KMS-11 (cell line): ENCODE data around the gene ZNF518A.
A peak's percentile ranks its signal among the peaks of the same experiment; 100 is the strongest.

Experiments
- H2AFZ ChIP-seq: fragments of 200-600 bp; sonication (generic); 2 replicates; pipeline ENCODE4 v1.6.1; 2016; ENCODE audit warnings: antibody characterized with exemption, mixed run types, low read depth
- H3K27ac ChIP-seq: fragments of 200-600 bp; sonication (generic); 2 replicates; pipeline ENCODE4 v1.6.1; 2016; ENCODE audit warnings: mild to moderate bottlenecking, mixed run types
- H3K27me3 ChIP-seq: fragments of 200-600 bp; sonication (generic); 2 replicates; pipeline ENCODE4 v1.6.1; 2017; ENCODE audit warnings: mild to moderate bottlenecking, low read depth, mixed run types, moderate library complexity; ENCODE audit not compliant: insufficient read depth
- H3K36me3 ChIP-seq: fragments of 200-600 bp; sonication (generic); 2 replicates; pipeline ENCODE4 v1.6.1; 2017; ENCODE audit warnings: mild to moderate bottlenecking, mixed run types; ENCODE audit not compliant: insufficient read depth
- H3K4me1 ChIP-seq: fragments of 200-600 bp; sonication (generic); 2 replicates; pipeline ENCODE4 v1.6.1; 2016; ENCODE audit warnings: mild to moderate bottlenecking, low read depth, mixed run types; ENCODE audit not compliant: poor library complexity, severe bottlenecking
- H3K4me2 ChIP-seq: fragments of 200-600 bp; sonication (generic); 2 replicates; pipeline ENCODE4 v1.7.0; 2016; ENCODE audit warnings: mild to moderate bottlenecking, mixed run types
- H3K4me3 ChIP-seq: fragments of 200-600 bp; sonication (generic); IDR thresholded peaks from 2 replicates; pipeline ENCODE4 v1.6.1; 2017; ENCODE audit warnings: low read depth, low read length, mixed read lengths; ENCODE audit not compliant: insufficient read depth
- H3K79me2 ChIP-seq: fragments of 200-600 bp; sonication (generic); 2 replicates; pipeline ENCODE4 v1.6.1; 2016; ENCODE audit warnings: low read depth, mixed run types; ENCODE audit not compliant: insufficient read depth
- H3K9ac ChIP-seq: fragments of 200-600 bp; sonication (generic); 2 replicates; pipeline ENCODE4 v1.6.1; 2016; ENCODE audit warnings: mild to moderate bottlenecking, mixed run types
- H4K20me1 ChIP-seq: fragments of 200-600 bp; sonication (generic); 2 replicates; pipeline ENCODE4 v1.6.1; 2016; ENCODE audit warnings: mild to moderate bottlenecking, mixed run types; ENCODE audit not compliant: insufficient read depth
- TF ChIP-seq, protein P1 (sequence below): fragments of 200-600 bp; sonication (generic); conservative IDR thresholded peaks from 2 replicates; pipeline ENCODE4 v1.6.1; 2017; ENCODE audit warnings: low read depth, mild to moderate bottlenecking, antibody characterized with exemption, low read length, moderate library complexity, mixed read lengths

The ZNF518A gene

DNA sequence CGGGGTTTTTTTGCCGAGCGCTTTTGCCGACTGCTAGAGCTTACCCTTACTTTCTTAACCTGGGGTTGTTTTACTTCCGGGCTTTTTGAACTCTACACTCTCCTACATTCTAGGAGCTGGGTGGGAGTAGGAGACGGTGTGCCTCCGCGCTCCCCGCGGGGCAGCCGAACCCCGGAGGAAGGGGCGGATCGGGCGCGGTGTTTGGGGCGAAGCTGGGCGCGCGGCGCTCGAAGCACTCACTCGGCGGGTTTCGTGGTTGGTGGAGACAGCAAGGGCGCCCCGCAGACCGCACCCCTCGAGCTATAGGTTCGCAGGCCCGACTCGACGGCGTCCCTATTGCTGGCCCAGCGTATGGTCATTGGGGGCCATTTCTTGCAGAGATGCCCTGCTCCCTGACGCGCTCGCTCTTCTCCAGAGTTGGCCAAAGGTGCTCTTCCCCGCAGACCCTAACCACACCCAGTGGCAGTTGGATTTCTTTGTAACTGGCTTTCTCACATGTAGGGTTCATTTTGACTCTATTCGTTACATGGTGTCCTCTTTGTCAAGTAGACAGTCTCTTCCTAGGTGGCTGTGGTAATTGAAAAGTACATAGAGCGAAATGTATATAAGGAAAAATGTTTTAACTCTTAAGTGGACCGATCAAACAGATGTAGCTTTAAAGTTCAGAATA is 364 bp downstream of the ZNF518A start:
- Histone ChIP-seq H2AFZ (peak overlapping the region; percentile 95), H3K4me3 (peak overlapping the region; percentile 61), H3K36me3 (peaks cover 7% of the 10 kb centered on the region; the same call in 1 of the 2 replicates), H3K27me3 (no peaks in the 10 kb centered on the region), H3K79me2 (peaks cover 17% of the 10 kb centered on the region; the same call in 1 of the 2 replicates), H3K27ac (peak overlapping the region; percentile 100), H4K20me1 (no peaks in the 10 kb centered on the region), H3K4me2 (peak overlapping the region; percentile 81), H3K4me1 (peaks cover 29% of the 10 kb centered on the region), H3K9ac (peak overlapping the region; percentile 98)
- TF ChIP-seq, protein P1, sequence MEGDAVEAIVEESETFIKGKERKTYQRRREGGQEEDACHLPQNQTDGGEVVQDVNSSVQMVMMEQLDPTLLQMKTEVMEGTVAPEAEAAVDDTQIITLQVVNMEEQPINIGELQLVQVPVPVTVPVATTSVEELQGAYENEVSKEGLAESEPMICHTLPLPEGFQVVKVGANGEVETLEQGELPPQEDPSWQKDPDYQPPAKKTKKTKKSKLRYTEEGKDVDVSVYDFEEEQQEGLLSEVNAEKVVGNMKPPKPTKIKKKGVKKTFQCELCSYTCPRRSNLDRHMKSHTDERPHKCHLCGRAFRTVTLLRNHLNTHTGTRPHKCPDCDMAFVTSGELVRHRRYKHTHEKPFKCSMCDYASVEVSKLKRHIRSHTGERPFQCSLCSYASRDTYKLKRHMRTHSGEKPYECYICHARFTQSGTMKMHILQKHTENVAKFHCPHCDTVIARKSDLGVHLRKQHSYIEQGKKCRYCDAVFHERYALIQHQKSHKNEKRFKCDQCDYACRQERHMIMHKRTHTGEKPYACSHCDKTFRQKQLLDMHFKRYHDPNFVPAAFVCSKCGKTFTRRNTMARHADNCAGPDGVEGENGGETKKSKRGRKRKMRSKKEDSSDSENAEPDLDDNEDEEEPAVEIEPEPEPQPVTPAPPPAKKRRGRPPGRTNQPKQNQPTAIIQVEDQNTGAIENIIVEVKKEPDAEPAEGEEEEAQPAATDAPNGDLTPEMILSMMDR, result no peak

DNA sequence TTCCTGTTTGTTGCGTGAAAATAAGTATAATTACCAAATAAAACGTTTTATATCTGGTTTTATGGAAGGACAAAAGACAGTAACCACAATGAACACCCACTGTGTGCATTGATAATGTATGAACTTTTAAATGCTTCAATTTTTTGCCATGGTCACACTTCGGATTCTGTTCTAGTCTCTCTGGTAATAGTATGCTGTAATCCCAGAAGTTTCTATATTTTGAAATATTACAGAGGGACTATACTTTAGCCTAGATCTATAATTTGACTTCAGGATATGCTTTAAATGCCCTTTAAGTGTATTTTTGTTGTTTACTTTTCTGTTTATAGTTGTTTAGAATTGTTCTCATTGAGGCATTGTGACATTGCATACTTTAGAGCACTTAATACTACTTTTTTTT is 1.5 kb downstream of the ZNF518A start:
- Histone ChIP-seq H2AFZ (no peak overlapping the region), H3K4me3 (no peak overlapping the region), H3K9ac (peak overlapping the region; percentile 98; the same call in 1 of the 2 replicates), H3K27me3 (no peaks in the 10 kb centered on the region), H3K4me1 (peaks cover 27% of the 10 kb centered on the region), H3K79me2 (peaks cover 17% of the 10 kb centered on the region; the same call in 1 of the 2 replicates), H3K36me3 (peaks cover 7% of the 10 kb centered on the region; the same call in 1 of the 2 replicates), H3K27ac (no peak overlapping the region; the same call in 1 of the 2 replicates), H4K20me1 (no peaks in the 10 kb centered on the region), H3K4me2 (peak overlapping the region; percentile 61)
- TF ChIP-seq, protein P1, result no peak

GRCh38 chr10:96133135-96133534 is 3.0 kb downstream of the ZNF518A start:
- H4K20me1 ChIP-seq, result no peaks in the 10 kb centered on the region
- peaks cover 7% of the 10 kb centered on the region; the same call in 1 of the 2 replicates for H3K36me3 ChIP-seq
- no peaks in the 10 kb centered on the region for H3K27me3 ChIP-seq
- peaks cover 32% of the 10 kb centered on the region for H3K4me1 ChIP-seq
- H3K4me2 ChIP-seq, result no peak overlapping the region
- peaks cover 17% of the 10 kb centered on the region; the same call in 1 of the 2 replicates for H3K79me2 ChIP-seq
- H3K4me3 ChIP-seq, result no peak overlapping the region
- no peak overlapping the region for H2AFZ ChIP-seq
- H3K9ac ChIP-seq, result no peak overlapping the region
- TF ChIP-seq, protein P1, result no peak
- no peak overlapping the region for H3K27ac ChIP-seq

DNA sequence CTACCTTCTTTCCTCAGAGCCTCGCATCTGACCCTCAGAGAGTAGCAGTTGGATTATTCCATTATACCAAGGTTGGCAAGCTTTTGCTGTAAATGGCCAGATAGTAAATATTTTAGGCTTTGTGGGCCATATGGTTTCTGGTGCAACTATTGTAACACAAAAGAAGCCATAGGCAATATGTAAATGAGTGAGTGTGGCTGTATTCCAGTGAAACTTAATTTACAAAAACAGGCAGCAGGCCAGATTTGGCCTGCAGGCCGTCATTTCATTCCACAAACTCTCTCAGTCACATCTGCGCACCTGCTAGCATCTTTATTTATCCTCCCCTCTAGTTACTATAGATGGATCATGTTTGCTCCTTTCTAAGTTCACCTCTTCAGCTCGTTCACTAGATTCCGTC is 6.7 kb downstream of the ZNF518A start:
- Histone ChIP-seq H3K79me2 (peaks cover 5% of the 10 kb centered on the region; the same call in 1 of the 2 replicates), H3K36me3 (peaks cover 7% of the 10 kb centered on the region; the same call in 1 of the 2 replicates), H3K9ac (no peak overlapping the region), H3K4me2 (no peak overlapping the region), H3K4me1 (peaks cover 14% of the 10 kb centered on the region), H3K4me3 (no peak overlapping the region), H3K27me3 (no peaks in the 10 kb centered on the region), H4K20me1 (no peaks in the 10 kb centered on the region), H3K27ac (no peak overlapping the region), H2AFZ (no peak overlapping the region)
- TF ChIP-seq, protein P1, result no peak
